ENCODE measurements around the gene GDE1.

The GDE1 gene

DNA sequence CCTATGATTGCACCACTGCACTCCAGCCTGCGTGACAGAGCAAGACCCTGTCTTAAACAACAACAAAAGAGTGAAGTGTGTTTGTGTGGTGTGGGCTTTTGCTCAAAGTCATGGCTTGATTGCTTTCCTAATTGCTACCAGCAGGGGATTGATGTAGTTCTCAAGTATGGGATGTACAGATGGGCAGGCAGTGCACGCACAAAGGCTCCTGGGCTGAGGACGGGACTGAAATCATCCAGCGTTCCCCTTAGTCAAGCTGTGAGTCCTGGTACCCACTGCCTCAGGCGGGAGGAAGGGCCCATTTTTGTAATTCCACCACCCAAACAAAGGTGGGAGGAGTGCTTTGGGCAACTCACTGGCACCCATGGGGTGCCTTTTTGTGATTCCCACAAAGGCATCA is 47.3 kb downstream of the GDE1 start:
- H3K27me3 ChIP-seq (ENCODE audit: insufficient read depth, low read length, poor library complexity, severe bottlenecking): no peaks in the 10 kb centered on the region
- TF ChIP-seq CTCF (conservative IDR thresholded peaks at IDR 0.05; ENCODE audit: low read length) (no peak), EZH2phosphoT487 (IDR thresholded peaks at IDR 0.05; ENCODE audit: borderline replicate concordance) (no peak)
- no peaks in the 10 kb centered on the region for H3K36me3 ChIP-seq (ENCODE audit: insufficient read depth, low read length)
- H2AFZ ChIP-seq (ENCODE audit: low read length): no peak overlapping the region
- H3F3A ChIP-seq (ENCODE audit: low read depth): no peaks in the 10 kb centered on the region
- no peaks in the 10 kb centered on the region for H3K79me2 ChIP-seq (ENCODE audit: insufficient read depth, low read length)
- H3K9me3 ChIP-seq (ENCODE audit: insufficient read depth, low read depth, low read length): no peaks in the 10 kb centered on the region
- H4K20me1 ChIP-seq (ENCODE audit: insufficient read depth, low read length, poor library complexity, severe bottlenecking): no peaks in the 10 kb centered on the region
- no peaks in the 10 kb centered on the region for H3K9me2 ChIP-seq (replicated peaks; ENCODE audit: low read depth, low read length)
- H3K9ac ChIP-seq (ENCODE audit: low read depth, low read length, poor library complexity, severe bottlenecking): no peak overlapping the region
- no peaks in the 10 kb centered on the region for H3K4me1 ChIP-seq (ENCODE audit: insufficient read depth, low read length, poor library complexity, severe bottlenecking)
- no peak overlapping the region for H3K4me2 ChIP-seq (ENCODE audit: low read depth, low read length, poor library complexity, severe bottlenecking)
- H3K4me3 ChIP-seq (ENCODE audit: low read length, poor library complexity, severe bottlenecking): no peak overlapping the region

- Histone ChIP-seq H3K4me2 (ENCODE audit: low read depth, low read length, poor library complexity, severe bottlenecking) (no peak overlapping the region), H3F3A (ENCODE audit: low read depth) (no peaks in the 10 kb centered on the region), H3K36me3 (ENCODE audit: insufficient read depth, low read length) (no peaks in the 10 kb centered on the region), H3K4me1 (ENCODE audit: insufficient read depth, low read length, poor library complexity, severe bottlenecking) (no peaks in the 10 kb centered on the region), H3K9me2 (replicated peaks; ENCODE audit: low read depth, low read length) (no peaks in the 10 kb centered on the region), H3K4me3 (ENCODE audit: low read length, poor library complexity, severe bottlenecking) (no peak overlapping the region), H4K20me1 (ENCODE audit: insufficient read depth, low read length, poor library complexity, severe bottlenecking) (no peaks in the 10 kb centered on the region), H3K27me3 (ENCODE audit: insufficient read depth, low read length, poor library complexity, severe bottlenecking) (no peaks in the 10 kb centered on the region), H3K79me2 (ENCODE audit: insufficient read depth, low read length) (no peaks in the 10 kb centered on the region), H2AFZ (ENCODE audit: low read length) (no peak overlapping the region), H3K9ac (ENCODE audit: low read depth, low read length, poor library complexity, severe bottlenecking) (no peak overlapping the region), H3K9me3 (ENCODE audit: insufficient read depth, low read depth, low read length) (no peaks in the 10 kb centered on the region)
- TF ChIP-seq EZH2phosphoT487 (IDR thresholded peaks at IDR 0.05; ENCODE audit: borderline replicate concordance) (no peak), CTCF (conservative IDR thresholded peaks at IDR 0.05; ENCODE audit: low read length) (no peak)
Measured at GRCh38 chr16:19472482-19472881, 49.4 kb downstream of the GDE1 start.

GRCh38 chr16:19468300-19468699 is 53.6 kb downstream of the GDE1 start:
- Histone ChIP-seq H3K27me3 (ENCODE audit: insufficient read depth, low read length, poor library complexity, severe bottlenecking) (no peaks in the 10 kb centered on the region), H3K4me1 (ENCODE audit: insufficient read depth, low read length, poor library complexity, severe bottlenecking) (no peaks in the 10 kb centered on the region), H3K9me3 (ENCODE audit: insufficient read depth, low read depth, low read length) (no peaks in the 10 kb centered on the region), H3K4me3 (ENCODE audit: low read length, poor library complexity, severe bottlenecking) (no peak overlapping the region), H3K9me2 (replicated peaks; ENCODE audit: low read depth, low read length) (no peaks in the 10 kb centered on the region), H3K79me2 (ENCODE audit: insufficient read depth, low read length) (no peaks in the 10 kb centered on the region), H3K4me2 (ENCODE audit: low read depth, low read length, poor library complexity, severe bottlenecking) (no peak overlapping the region), H3K36me3 (ENCODE audit: insufficient read depth, low read length) (no peaks in the 10 kb centered on the region), H3F3A (ENCODE audit: low read depth) (no peaks in the 10 kb centered on the region), H3K9ac (ENCODE audit: low read depth, low read length, poor library complexity, severe bottlenecking) (no peak overlapping the region), H2AFZ (ENCODE audit: low read length) (no peak overlapping the region), H4K20me1 (ENCODE audit: insufficient read depth, low read length, poor library complexity, severe bottlenecking) (no peaks in the 10 kb centered on the region)
- TF ChIP-seq EZH2phosphoT487 (IDR thresholded peaks at IDR 0.05; ENCODE audit: borderline replicate concordance): no peak
- no peak for TF ChIP-seq CTCF (conservative IDR thresholded peaks at IDR 0.05; ENCODE audit: low read length)
